HepG2 (cell line): ENCODE results near the gene RSPH4A. TPM values are rescaled to one million over a fixed set of nuclear protein-coding genes. Genes with fewer than 3 reads are reported as not detected.

ENCODE experiments used
- ASH2L ChIP-seq: fragments of 300-600, 200-600 bp; sonication (generic); IDR thresholded peaks from 2 replicates; pipeline ENCODE4 v1.7.0; 2017; ENCODE audit warnings: low read depth, mild to moderate bottlenecking, moderate library complexity, mixed read lengths, low read length; ENCODE audit not compliant: insufficient read length
- EED ChIP-seq: sonication (generic); formaldehyde crosslinking; IDR thresholded peaks from 2 replicates; pipeline ENCODE4 v1.5.0; 2020; ENCODE audit warnings: mild to moderate bottlenecking, missing genetic modification reagents
- FOSL2 ChIP-seq: sonication (generic); formaldehyde crosslinking; IDR thresholded peaks from 2 replicates; pipeline ENCODE4 v1.4.0; 2020; ENCODE audit warnings: missing genetic modification reagents
- FOXK2 ChIP-seq: fragments of 450-650 bp; IDR thresholded peaks from 2 replicates; pipeline ENCODE4 v1.6.1; 2016
- KLF6 ChIP-seq: IDR thresholded peaks from 2 replicates; pipeline ENCODE4 v1.8.0; 2016; ENCODE audit warnings: missing biosample characterization, missing genetic modification reagents
- NFE2L1 ChIP-seq: sonication (generic); formaldehyde crosslinking; IDR thresholded peaks from 2 replicates; pipeline ENCODE4 v1.4.0; 2020; ENCODE audit warnings: missing genetic modification reagents, mild to moderate bottlenecking, borderline replicate concordance
- NR2F6 ChIP-seq, 2 experiments: IDR thresholded peaks; 2 replicates each; pipeline ENCODE4 v1.6.1; 2016; ENCODE audit warnings: antibody characterized with exemption in 1 of 2, mild to moderate bottlenecking in 1 of 2
- PHB2 ChIP-seq: fragments of 450-650 bp; IDR thresholded peaks from 2 replicates; pipeline ENCODE4 v1.6.1; 2018; ENCODE audit not compliant: partially characterized antibody
- POLR2A ChIP-seq, 2 experiments: IDR thresholded peaks; 2 replicates each; pipeline ENCODE4 v1.6.1; 2011; ENCODE audit warnings: low read depth in 2 of 2, low read length in 2 of 2, mild to moderate bottlenecking in 1 of 2, moderate library complexity in 1 of 2; ENCODE audit not compliant: insufficient read depth in 1 of 2
- POLR2G ChIP-seq: fragments of 200-400 bp; formaldehyde crosslinking; IDR thresholded peaks from 2 replicates; pipeline ENCODE4 v1.6.1; 2018; ENCODE audit warnings: mild to moderate bottlenecking, low read depth, low read length, moderate library complexity
- SMARCC2 ChIP-seq: fragments of 450-650 bp; IDR thresholded peaks from 2 replicates; pipeline ENCODE4 v1.6.1; 2017; ENCODE audit warnings: antibody characterized with exemption, mild to moderate bottlenecking
- SMARCE1 ChIP-seq: fragments of 450-650 bp; IDR thresholded peaks from 2 replicates; pipeline ENCODE4 v1.6.1; 2017; ENCODE audit warnings: borderline replicate concordance
- SNAI1 ChIP-seq: sonication (generic); formaldehyde crosslinking; IDR thresholded peaks from 2 replicates; pipeline ENCODE4 v1.5.0; 2020; ENCODE audit warnings: mild to moderate bottlenecking, missing genetic modification reagents, borderline replicate concordance
- SOX13 ChIP-seq, 3 experiments: fragments of 450-650 bp in 1 of 3; sonication (generic) in 1 of 3; formaldehyde crosslinking in 1 of 3; IDR thresholded peaks in 2 of 3; conservative IDR thresholded peaks in 1 of 3; 2 replicates each; pipeline versions ENCODE4 v1.5.0 to v1.6.1; 2016 to 2020; ENCODE audit warnings: antibody characterized with exemption in 1 of 3, mild to moderate bottlenecking in 1 of 3, missing compliant biosample characterization in 1 of 3, missing genetic modification reagents in 1 of 3, moderate library complexity in 1 of 3
- SP5 ChIP-seq: IDR thresholded peaks from 2 replicates; pipeline ENCODE4 v1.6.1; 2016; ENCODE audit warnings: low read depth, borderline replicate concordance
- TCF7 ChIP-seq: sonication (generic); IDR thresholded peaks from 2 replicates; pipeline ENCODE4 v1.6.1; 2016; ENCODE audit warnings: antibody characterized with exemption, low read depth
- THAP9 ChIP-seq: sonication (generic); formaldehyde crosslinking; IDR thresholded peaks from 2 replicates; pipeline ENCODE4; 2020; ENCODE audit warnings: missing genetic modification reagents, mild to moderate bottlenecking, borderline replicate concordance
- THRA ChIP-seq: sonication (generic); formaldehyde crosslinking; IDR thresholded peaks from 2 replicates; pipeline ENCODE4 v1.4.0; 2020; ENCODE audit warnings: missing genetic modification reagents, borderline replicate concordance
- TOE1 ChIP-seq: sonication (generic); formaldehyde crosslinking; IDR thresholded peaks from 2 replicates; pipeline ENCODE4 v1.4.0; 2020; ENCODE audit warnings: mild to moderate bottlenecking, missing genetic modification reagents
- TSC22D2 ChIP-seq: sonication (generic); formaldehyde crosslinking; IDR thresholded peaks from 2 replicates; pipeline ENCODE4 v1.5.1; 2020; ENCODE audit warnings: missing genetic modification reagents, mild to moderate bottlenecking, borderline replicate concordance
- ZBTB7B ChIP-seq: sonication (generic); formaldehyde crosslinking; IDR thresholded peaks from 2 replicates; pipeline ENCODE4 v1.4.0; 2020; ENCODE audit warnings: missing genetic modification reagents
- ZNF260 ChIP-seq: sonication (generic); formaldehyde crosslinking; IDR thresholded peaks from 2 replicates; pipeline ENCODE4 v1.4.0; 2020; ENCODE audit warnings: missing genetic modification reagents, low read depth, mild to moderate bottlenecking, borderline replicate concordance
- ZNF317 ChIP-seq: sonication (generic); formaldehyde crosslinking; IDR thresholded peaks from 2 replicates; pipeline ENCODE4 v1.5.0; 2020; ENCODE audit warnings: mild to moderate bottlenecking, missing genetic modification reagents
- ZNF614 ChIP-seq: IDR thresholded peaks from 2 replicates; pipeline ENCODE4 v1.6.1; 2018; ENCODE audit warnings: missing biosample characterization, missing genetic modification reagents, inconsistent platforms, borderline replicate concordance
- ZNF652 ChIP-seq: IDR thresholded peaks from 2 replicates; pipeline ENCODE4 v1.6.1; 2016; ENCODE audit warnings: low read depth, borderline replicate concordance
- ZSCAN29 ChIP-seq: sonication (generic); formaldehyde crosslinking; conservative IDR thresholded peaks from 2 replicates; pipeline ENCODE4 v1.4.0; 2020; ENCODE audit warnings: mild to moderate bottlenecking, missing genetic modification reagents
- polyA plus RNA-seq, 8 experiments: library from polyadenylated mRNA; depleted of rRNA in 3 of 8; stranded (reverse) in 7 of 8; unstranded in 1 of 8; fragments of >200 nt; fragmentation: Illumina TruSeq in 4 of 8; extraction: Trizol in 4 of 8; gene quantifications; 2 replicates each; pipeline versions ENCODE4 v1.2.1 to v1.2.3, GENCODE V29; 2011 to 2016; ENCODE audit warnings: low read depth in 4 of 8, missing spikeins in 1 of 8, mixed read lengths in 1 of 8; ENCODE audit not compliant: insufficient read depth in 1 of 8
- total RNA-seq, 5 experiments: library from RNA; depleted of rRNA; stranded (reverse); fragments of >200 nt; fragmentation: Illumina TruSeq; extraction: Trizol; gene quantifications; 2 replicates each; pipeline ENCODE4 v1.2.3, GENCODE V29; 2016; ENCODE audit warnings: low read depth in 1 of 5

RSPH4A gene
- total and polyA plus RNA-seq, 2 of the 13 experiments (the other 11 are each of a cell fraction or from before 2014, with no cell fraction given): 0.24 to 0.40 TPM

GRCh38 chr6:116570856-116571682 is 45.2 kb upstream of the RSPH4A start, which contains the start of gene RWDD1 (continued):
- TF ChIP-seq SP5 (CRISPR knock-in tag) (0 out of 2 replicates have a peak, but pooled peaks have one; percentile 13), ZNF614 (peak; percentile 94), FOSL2 (CRISPR knock-in tag) (peak; percentile 66; the same call in 1 of the 2 replicates), THRA (CRISPR knock-in tag) (peak; percentile 60), EED (CRISPR knock-in tag) (peak; percentile 91), TSC22D2 (CRISPR knock-in tag) (peak; percentile 96; the same call in 1 of the 2 replicates), TCF7 (no peak), SMARCC2 (no peak), SNAI1 (CRISPR knock-in tag) (no peak), ZNF260 (CRISPR knock-in tag) (no peak), NR2F6 (IDR thresholded peaks at IDR 0.05) (no peak), NR2F6 (CRISPR knock-in tag; IDR thresholded peaks at IDR 0.05) (peak; percentile 55), POLR2A (IDR thresholded peaks at IDR 0.05; ENCODE audit: insufficient read depth in 1 of 2, low read depth in 2 of 2, low read length in 2 of 2) (peak; percentile 91 to 94), ZNF652 (no peak; the same call in 1 of the 2 replicates), ZNF317 (no peak; the same call in 1 of the 2 replicates), NFE2L1 (CRISPR knock-in tag) (no peak), TOE1 (CRISPR knock-in tag) (peak; percentile 85), KLF6 (CRISPR knock-in tag) (peak; percentile 96), PHB2 (no peak), POLR2G (peak; percentile 95), ZBTB7B (CRISPR knock-in tag) (no peak; the same call in 1 of the 2 replicates), ZSCAN29 (CRISPR knock-in tag) (peak; percentile 77; the same call in 1 of the 2 replicates), THAP9 (CRISPR knock-in tag) (peak; percentile 98), SOX13 (IDR thresholded peaks at IDR 0.05) (no peak), SOX13 (CRISPR knock-in tag; conservative IDR thresholded peaks at IDR 0.05 in 1 of 2, IDR thresholded peaks at IDR 0.05 in 1 of 2) (peak in 1 of 2 experiments; percentile 55; a peak in 2 of 4 replicates), ASH2L (peak; percentile 99), FOXK2 (peak; percentile 84; the same call in 1 of the 2 replicates), SMARCE1 (no peak)
